Adipose tissue (tissue), 3 donors: ENCODE measurements around the gene ZNF652. TPM values are rescaled to one million over a fixed set of nuclear protein-coding genes. Genes with fewer than 3 reads are reported as not detected.

Experiments used
- H3K27ac ChIP-seq: one replicate; pipeline ENCODE4 v1.5.1; 2013; ENCODE audit warnings: low read depth, low read length
- WGBS, 3 donors: extraction: QIAGEN DNeasy Blood & Tissue Kit; methylation state at CpG; one replicate each; pipeline ENCODE4 v1.1.7; 2013; 5-methylcytosine and 5-hydroxymethylcytosine counted together
- polyA plus RNA-seq, 3 donors: library from polyadenylated mRNA; stranded (reverse); fragments of 200-250 nt; gene quantifications; one replicate each; pipeline ENCODE4 v1.2.3, GENCODE V29; 2013
- donor health status: healthy with polysubstance abuse.
- donor health status: Bipolar disorder and iron deficiency.
- donor health status: healthy.

The ZNF652 gene
- polyA plus RNA-seq, 3 donors, result 4.2 to 10.3 (median 4.6) TPM

DNA sequence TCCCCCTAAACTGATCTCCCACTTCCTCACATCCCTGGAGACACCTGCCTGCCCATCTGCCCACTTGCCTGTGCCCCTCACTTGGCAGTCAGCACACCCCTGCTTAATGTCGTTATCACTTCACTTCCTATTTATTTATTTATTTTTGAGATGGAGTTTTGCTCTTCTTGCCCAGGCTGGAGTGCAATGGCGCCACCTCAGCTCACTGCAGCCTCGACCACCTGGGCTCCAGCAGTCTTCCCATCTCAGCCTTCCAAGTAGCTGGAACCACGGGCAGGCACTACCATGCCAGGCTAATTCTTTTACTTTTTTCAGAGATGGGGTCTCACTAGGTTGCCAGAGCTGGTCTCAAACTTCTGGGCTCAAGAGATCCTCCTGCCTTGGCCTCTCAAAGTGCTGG, 108.0 kb downstream of the ZNF652 start:
- H3K27ac ChIP-seq, result no peak overlapping the region
- WGBS, 3 donors, result 59 to 77% (median 73%) methylated on average over 4 of the region's 4 CpGs

DNA sequence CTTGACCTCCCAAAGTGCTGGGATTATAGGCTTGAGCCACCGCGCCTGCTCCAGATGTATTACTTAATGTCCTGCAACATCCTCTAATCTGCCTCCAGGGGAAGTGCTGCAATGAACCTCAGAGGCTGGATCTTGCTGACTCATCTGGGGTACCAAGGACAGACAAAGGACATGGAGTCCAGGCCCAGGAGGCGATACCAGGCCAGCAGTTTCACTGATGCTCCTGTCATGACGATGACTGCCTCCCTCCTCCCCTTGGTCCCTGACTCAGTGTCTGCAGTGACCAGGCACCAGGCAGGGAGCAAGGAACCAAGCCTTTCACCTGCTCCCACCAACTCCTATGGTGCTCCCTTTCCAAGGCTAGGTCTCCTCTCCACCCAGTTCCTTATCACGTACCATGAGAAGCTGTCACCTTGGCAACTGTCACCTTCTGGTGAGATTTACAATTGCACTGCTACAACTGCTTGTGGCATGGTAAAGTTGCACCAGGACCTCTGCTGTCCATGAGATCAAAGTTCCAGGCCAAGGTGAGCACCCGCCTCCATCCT, 109.8 kb downstream of the ZNF652 start:
- WGBS, 3 donors, result 63 to 76% (median 65%) methylated on average over 6 of the region's 6 CpGs
- H3K27ac ChIP-seq, result no peak overlapping the region

DNA sequence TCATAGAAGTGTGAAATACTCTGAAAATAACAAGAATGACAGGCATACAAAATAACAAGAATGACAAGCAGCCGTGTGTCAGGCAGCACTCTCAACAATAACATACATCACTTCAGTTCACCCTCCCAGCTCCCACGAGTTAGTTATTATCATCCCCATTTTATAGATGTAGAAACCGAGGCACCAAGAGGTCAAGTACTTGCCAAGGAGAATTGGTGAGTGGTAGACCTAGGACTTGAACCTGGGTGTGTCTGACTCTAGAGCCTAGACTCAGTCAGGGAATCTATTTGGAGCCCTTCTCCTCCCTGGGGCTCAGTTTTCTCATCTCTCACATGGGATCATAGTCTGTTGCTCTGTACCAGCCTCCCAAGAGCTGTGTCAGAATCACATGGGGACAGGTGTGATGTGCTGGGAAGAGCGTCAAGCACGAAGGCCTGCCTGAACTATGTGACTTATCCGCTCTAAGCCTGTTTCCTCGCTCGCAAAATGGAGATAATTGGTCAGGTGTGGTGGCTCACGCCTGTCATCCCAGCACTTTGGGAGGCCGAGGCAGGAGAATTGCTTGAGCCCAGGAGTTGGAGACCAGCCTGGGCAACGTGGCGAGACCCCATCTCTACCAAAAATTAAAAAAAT, 112.0 kb downstream of the ZNF652 start:
- no peak overlapping the region for H3K27ac ChIP-seq
- 85 to 90% (median 87%) methylated on average over 12 of the region's 12 CpGs for WGBS, 3 donors

DNA sequence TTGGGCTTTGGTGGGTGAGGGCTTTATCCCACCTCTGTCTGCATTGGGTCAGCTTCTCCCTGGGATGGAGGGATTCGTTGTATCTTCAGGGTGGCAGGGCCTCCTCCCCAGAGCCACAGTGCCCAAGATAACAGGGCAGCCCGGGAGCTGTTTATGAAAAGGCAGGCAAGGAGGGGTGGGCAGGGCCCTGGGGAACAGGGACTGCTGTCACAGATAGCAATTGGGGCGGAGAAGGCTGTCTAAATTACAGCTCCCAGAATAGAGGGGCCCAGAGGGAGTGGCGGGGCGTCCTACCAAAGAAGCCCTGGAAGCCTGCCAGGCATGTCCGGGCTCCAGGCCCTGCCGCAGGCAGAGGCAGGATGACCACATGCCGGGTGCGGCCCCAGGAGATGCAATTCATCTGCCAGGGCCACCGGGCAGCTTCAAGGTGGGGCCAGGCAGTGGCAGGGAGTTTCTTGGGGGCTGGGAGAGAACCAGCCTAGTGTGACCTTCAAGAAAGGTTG, 112.7 kb downstream of the ZNF652 start:
- no peak overlapping the region for H3K27ac ChIP-seq
- WGBS, 3 donors, result 31 to 52% (median 36%) methylated on average over 10 of the region's 10 CpGs

DNA sequence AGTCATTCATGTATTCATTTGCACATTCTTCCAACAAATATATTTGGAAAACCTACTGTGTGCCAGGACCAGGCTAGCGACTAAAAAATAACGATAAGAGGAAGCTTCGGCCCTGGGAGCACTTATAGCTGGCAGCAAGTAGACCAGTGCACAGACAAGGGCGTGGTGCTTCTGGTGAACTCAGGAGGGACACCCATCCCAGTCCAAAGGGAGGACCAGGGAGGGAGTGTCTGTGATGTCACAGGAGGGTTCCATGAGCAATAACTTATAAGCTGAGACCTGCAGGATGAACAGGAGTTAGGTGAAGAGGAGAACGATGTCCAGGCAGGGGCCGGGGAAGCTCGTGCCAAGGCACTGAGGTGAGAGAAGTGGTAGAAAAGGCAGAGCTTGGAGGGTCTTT, 114.1 kb downstream of the ZNF652 start:
- WGBS, 3 donors, result 87 to 88% (median 88%) methylated on average over 7 of the region's 7 CpGs
- H3K27ac ChIP-seq, result no peak overlapping the region

DNA sequence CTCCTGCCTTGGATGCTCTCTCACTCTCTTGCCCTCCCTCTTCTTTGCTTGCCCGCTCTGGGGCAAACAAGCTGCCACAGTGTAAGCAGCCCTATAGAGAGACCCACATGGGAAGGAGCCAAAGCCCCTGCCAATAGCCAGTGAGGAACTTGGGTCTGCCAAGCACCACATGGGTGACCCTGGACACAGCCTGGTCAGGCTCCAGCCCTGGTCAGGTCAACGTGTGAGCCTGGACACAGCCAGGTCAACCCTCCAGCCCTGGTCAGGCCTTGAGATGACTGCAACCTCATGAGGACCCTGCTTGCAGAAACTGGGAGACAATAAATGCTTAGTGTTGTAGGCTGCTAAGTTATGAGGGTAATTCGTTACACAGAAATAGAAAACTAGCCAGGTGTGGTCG, 117.2 kb downstream of the ZNF652 start:
- 82 to 92% (median 89%) methylated on average over 4 of the region's 4 CpGs for WGBS, 3 donors
- H3K27ac ChIP-seq, result no peak overlapping the region

Other genes starting within 250 kb of the ZNF652 start
- under 1 TPM in 1 of 3 donors, not detected in 2; 0.18 TPM for gene B4GALNT2, start 229.5 kb downstream of the ZNF652 start, polyA plus RNA-seq
- 1 to 10 TPM in 1 of 3 donors, under 1 TPM in 1, not detected in 1; 0.79 to 1.8 TPM for gene GNGT2, start 151.7 kb downstream of the ZNF652 start, polyA plus RNA-seq
- gene ABI3, start 151.5 kb downstream of the ZNF652 start, polyA plus RNA-seq, result 10 to 100 TPM in 1 of 3 donors, 1 to 10 TPM in 2; 1.7 to 12.1 (median 5.5) TPM
- 1 to 10 TPM in 2 of 3 donors, not detected in 1; 1.2 to 2.4 TPM for gene PHOSPHO1, start 131.5 kb downstream of the ZNF652 start, polyA plus RNA-seq
- gene PHB1, start 52.6 kb upstream of the ZNF652 start, polyA plus RNA-seq, result 100 to 1,000 TPM in 2 of 3 donors, 10 to 100 TPM in 1; 85.7 to 212 (median 133) TPM
- gene NGFR, start 133.0 kb upstream of the ZNF652 start, polyA plus RNA-seq, result 10 to 100 TPM in 2 of 3 donors, 1 to 10 TPM in 1; 2.0 to 55.6 (median 36.7) TPM
- gene NXPH3, start 213.6 kb upstream of the ZNF652 start, polyA plus RNA-seq, result 1 to 10 TPM in 2 of 3 donors, under 1 TPM in 1; 0.26 to 6.1 (median 1.5) TPM